GM12878 (cell line): ENCODE results near the gene CLNK. TPM values are rescaled to one million over a fixed set of nuclear protein-coding genes. Genes with fewer than 3 reads are reported as not detected.

Experiments
- ATAC-seq: fragments of 200-7000 bp; cut with Tn5 transposase; 3 replicates; pipeline ENCODE4 v1.9.1; 2020; ENCODE audit warnings: mild to moderate bottlenecking, moderate library complexity
- BruUV-seq: library from RNA; stranded (reverse); fragments of 400-500 nt; replicated peaks from 2 replicates; lab custom pipeline; 2021; lab: Mats Ljungman, UMichigan
- CTCF ChIA-PET: fragments of 300-600 bp; sonication (Branson Sonifier 250); formaldehyde crosslinking; extraction: SDS; loops from one replicate; lab custom pipeline; 2021; ENCODE audit warnings: inconsistent platforms; lab: Yijun Ruan, JAX
- POLR2A ChIA-PET: fragments of 350-600 bp; formaldehyde crosslinking; extraction: SDS; loops from one replicate; lab custom pipeline; 2021; ENCODE audit warnings: inconsistent platforms; lab: Charles Lee
- RAD21 ChIA-PET: fragments of 300-600 bp; sonication (Branson Sonifier 250); formaldehyde crosslinking; loops from one replicate; lab custom pipeline; 2023; ENCODE audit warnings: antibody characterized with exemption; ENCODE audit not compliant: unreplicated experiment; lab: Charles Lee
- SMC1A ChIA-PET: fragments of 300-600 bp; sonication (Branson Sonifier 250); formaldehyde crosslinking; loops from one replicate; lab custom pipeline; 2023; ENCODE audit not compliant: unreplicated experiment, uncharacterized antibody; lab: Charles Lee
- DNase-seq: peaks from one replicate; pipeline ENCODE4 v3.0.0-alpha.2; 2011; ENCODE audit warnings: low read depth, low spot score
- FAIRE-seq: peaks from 3 replicates; lab custom pipeline; 2011; peaks lifted over from hg19 to GRCh38; lab: Jason Lieb, UNC
- H2AFZ ChIP-seq: 2 replicates; pipeline ENCODE4 v1.6.0; 2011; ENCODE audit warnings: low read depth, low read length, control low read depth; ENCODE audit not compliant: control insufficient read depth
- H3K27ac ChIP-seq: 2 replicates; pipeline ENCODE4 v1.5.1; 2011; ENCODE audit warnings: control low read depth; ENCODE audit not compliant: control insufficient read depth, insufficient read depth
- H3K27me3 ChIP-seq, 2 experiments: replicated peaks in 1 of 2; 2 replicates each; pipeline versions ENCODE4 v1.6.0 to v1.6.1; 2011; ENCODE audit warnings: low read length in 1 of 2; ENCODE audit not compliant: control insufficient read depth in 2 of 2, insufficient read depth in 2 of 2
- H3K36me3 ChIP-seq, 2 experiments: 2 replicates each; pipeline ENCODE4 v1.5.1; 2011; ENCODE audit warnings: low read length in 1 of 2; ENCODE audit not compliant: control insufficient read depth in 2 of 2, insufficient read depth in 2 of 2
- H3K4me1 ChIP-seq: 2 replicates; pipeline ENCODE4 v1.6.1; 2011; ENCODE audit warnings: mild to moderate bottlenecking, low read length, moderate library complexity, mixed read lengths; ENCODE audit not compliant: control insufficient read depth, insufficient read depth
- H3K4me2 ChIP-seq: 2 replicates; pipeline ENCODE4 v1.6.0; 2011; ENCODE audit warnings: control low read depth; ENCODE audit not compliant: control insufficient read depth, insufficient read depth
- H3K4me3 ChIP-seq: fragments of 200-600 bp; sonication (generic); 2 replicates; pipeline ENCODE4 v1.5.1; 2016
- H3K79me2 ChIP-seq: 2 replicates; pipeline ENCODE4 v1.6.0; 2011; ENCODE audit warnings: low read length; ENCODE audit not compliant: control insufficient read depth, insufficient read depth
- H3K9ac ChIP-seq: 2 replicates; pipeline ENCODE4 v1.8.0; 2011; ENCODE audit warnings: low read length, control low read depth, mixed read lengths; ENCODE audit not compliant: control insufficient read depth, insufficient read depth
- H3K9me3 ChIP-seq: replicated peaks from 3 replicates; pipeline ENCODE4 v1.5.1; 2011; ENCODE audit warnings: mild to moderate bottlenecking, low read length; ENCODE audit not compliant: control insufficient read depth, insufficient read depth
- H4K20me1 ChIP-seq: 2 replicates; pipeline ENCODE4 v1.6.0; 2011; ENCODE audit not compliant: control insufficient read depth, insufficient read depth
- ATF7 ChIP-seq: fragments of 450-650 bp; IDR thresholded peaks from 2 replicates; pipeline ENCODE4 v1.6.1; 2016; ENCODE audit warnings: low read depth, mild to moderate bottlenecking
- HDGF ChIP-seq: fragments of 450-650 bp; IDR thresholded peaks from 2 replicates; pipeline ENCODE4 v1.6.1; 2016; ENCODE audit warnings: antibody characterized with exemption
- MEF2A ChIP-seq: IDR thresholded peaks from 2 replicates; pipeline ENCODE4 v1.6.1; 2011; ENCODE audit warnings: low read depth, mild to moderate bottlenecking, low read length, moderate library complexity; ENCODE audit not compliant: insufficient read depth
- NR2F1 ChIP-seq: fragments of 450-650 bp; conservative IDR thresholded peaks from 2 replicates; pipeline ENCODE4 v1.6.1; 2017; ENCODE audit warnings: mild to moderate bottlenecking
- NRF1 ChIP-seq: conservative IDR thresholded peaks from 2 replicates; pipeline ENCODE4 v1.6.1; 2011; ENCODE audit warnings: mild to moderate bottlenecking, low read depth, low read length, improper control_type of control experiment
- PAX5 ChIP-seq: IDR thresholded peaks from 2 replicates; pipeline ENCODE4 v1.6.1; 2011; ENCODE audit warnings: low read depth, low read length, borderline replicate concordance
- PAX8 ChIP-seq: fragments of 450-650 bp; IDR thresholded peaks from 2 replicates; pipeline ENCODE4 v1.6.1; 2017; ENCODE audit warnings: mild to moderate bottlenecking, moderate library complexity
- SKIL ChIP-seq: fragments of 450-650 bp; IDR thresholded peaks from 2 replicates; pipeline ENCODE4 v1.6.1; 2017; ENCODE audit warnings: mild to moderate bottlenecking, low read depth, inconsistent platforms; ENCODE audit not compliant: poor library complexity, severe bottlenecking
- SMAD1 ChIP-seq: fragments of 450-650 bp; IDR thresholded peaks from 2 replicates; pipeline ENCODE4 v1.6.1; 2018; ENCODE audit warnings: mild to moderate bottlenecking, low read depth; ENCODE audit not compliant: partially characterized antibody
- SRF ChIP-seq, 2 experiments: IDR thresholded peaks; 2 replicates each; pipeline ENCODE4 v1.6.1; 2011; ENCODE audit warnings: low read depth in 2 of 2, low read length in 2 of 2, mild to moderate bottlenecking in 1 of 2, moderate library complexity in 1 of 2
- ZNF217 ChIP-seq: fragments of 450-650 bp; IDR thresholded peaks from 2 replicates; pipeline ENCODE4 v1.6.1; 2017; ENCODE audit warnings: antibody characterized with exemption, mild to moderate bottlenecking
- WGBS: methylation state at CpG from one replicate; pipeline ENCODE4 v1.1.6; 2016; ENCODE audit warnings: low lambda C conversion rate; ENCODE audit not compliant: insufficient replicate concordance, insufficient coverage; ENCODE audit errors: missing lambda C conversion rate; 5-methylcytosine and 5-hydroxymethylcytosine counted together
- in situ Hi-C: fragments of 300-500 bp; cut with MboI; formaldehyde crosslinking; loops from 9 replicates; pipeline ENCODE4 v1.14.3; 2018; ENCODE audit warnings: mixed read lengths
- intact Hi-C: fragments of 100-400 bp; cut with micrococcal nuclease; formaldehyde crosslinking; loops from one replicate; pipeline ENCODE4 v1.14.2; 2022; ENCODE audit not compliant: unreplicated experiment
- polyA plus RNA-seq, 11 experiments: library from polyadenylated mRNA; depleted of rRNA in 4 of 11; unstranded in 6 of 11; stranded (reverse) in 5 of 11; fragments of >200 nt; fragmentation: Nextera tagmentation in 4 of 11; fragmentation: Illumina TruSeq in 1 of 11; extraction: Ambion mirVana in 4 of 11; extraction: Trizol in 1 of 11; gene quantifications; 1 replicate in 1 of 11; 2 replicates in 10 of 11; pipeline versions ENCODE4 v1.2.1 to v1.2.3, GENCODE V29; 2011 to 2016; ENCODE audit warnings: inconsistent platforms in 2 of 11, missing spikeins in 2 of 11, low read depth in 1 of 11
- total RNA-seq, 4 experiments: library from RNA; depleted of rRNA in 3 of 4; stranded (reverse); fragments of >200 nt in 3 of 4; fragmentation: Illumina TruSeq in 1 of 4; extraction: Trizol in 1 of 4; gene quantifications; 2 replicates each; pipeline versions ENCODE4 v1.2.1 to v1.2.3, GENCODE V29; 2013 to 2021
- TF ChIP-seq, protein P1 (sequence below): fragments of 450-650 bp; IDR thresholded peaks from 2 replicates; pipeline ENCODE4 v1.6.1; 2014; ENCODE audit warnings: mild to moderate bottlenecking

The CLNK gene
- total and polyA plus RNA-seq, 10 of the 15 experiments (the other 5 are each of a cell fraction or from before 2014, with no cell fraction given) = 2.1 to 14.3 (median 2.7) TPM

DNA sequence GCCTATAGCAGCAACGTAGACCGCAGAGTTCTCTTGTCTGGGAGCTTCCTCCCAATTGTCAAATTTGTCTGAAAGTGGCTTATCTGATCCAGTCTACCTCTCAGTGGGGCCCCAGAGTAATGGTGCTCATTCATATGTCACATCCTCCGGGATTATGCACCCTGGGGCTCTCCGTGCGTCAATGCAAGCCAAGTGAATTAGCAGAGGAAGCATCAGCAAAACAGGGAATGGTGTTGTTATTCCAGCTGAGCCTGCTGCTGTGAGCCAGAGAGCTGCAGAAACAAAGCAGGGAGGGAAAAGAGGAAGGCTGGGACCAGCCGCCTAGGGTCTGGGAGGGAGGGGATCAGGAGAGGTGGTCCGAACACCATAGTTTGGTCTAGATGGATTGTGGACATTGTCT, 95.2 kb downstream of the CLNK start:
- DNase-seq = no peak

More for the DNA sequence above, 95.2 kb downstream of the CLNK start:
- Histone ChIP-seq H3K4me1 (peaks cover 5% of the 10 kb centered on the region; the same call in 1 of the 2 replicates), H4K20me1 (no peaks in the 10 kb centered on the region), H2AFZ (no peak overlapping the region), H3K27ac (no peak overlapping the region), H3K4me3 (no peak overlapping the region), H3K9me3 (no peaks in the 10 kb centered on the region), H3K36me3 (no peaks in the 10 kb centered on the region), H3K9ac (no peak overlapping the region), H3K27me3 (no peaks in the 10 kb centered on the region), H3K79me2 (no peaks in the 10 kb centered on the region), H3K4me2 (no peak overlapping the region)
- intact Hi-C loops = no loop called here
- BruUV-seq = no TSS peak
- in situ Hi-C loops = no loop called here
- WGBS = 80% methylated on average over 7 of the region's 7 CpGs
- FAIRE-seq (no peak), ATAC-seq (no peak)
- ChIA-PET SMC1A (interaction anchor here (1.5 to 1.8 kb wide), 2 partner anchors 18 to 835 kb away, joined by 3 read pairs; no protein-coding TSS in a partner anchor), RAD21 (no interaction called here), POLR2A (no interaction called here), CTCF (interaction anchor here (1.0 to 2.0 kb wide), 2 partner anchors 8 to 10 kb away, joined by 5 read pairs; no protein-coding TSS in a partner anchor)
- TF ChIP-seq NRF1 (no peak), SRF (IDR thresholded peaks at IDR 0.05; ENCODE audit: low read depth in 2 of 2, low read length in 2 of 2) (no peak), ATF7 (no peak), PAX5 (no peak), PAX8 (no peak), SMAD1 (no peak), SKIL (no peak), NR2F1 (no peak), HDGF (no peak), ZNF217 (no peak), MEF2A (no peak)
- TF ChIP-seq, protein P1, sequence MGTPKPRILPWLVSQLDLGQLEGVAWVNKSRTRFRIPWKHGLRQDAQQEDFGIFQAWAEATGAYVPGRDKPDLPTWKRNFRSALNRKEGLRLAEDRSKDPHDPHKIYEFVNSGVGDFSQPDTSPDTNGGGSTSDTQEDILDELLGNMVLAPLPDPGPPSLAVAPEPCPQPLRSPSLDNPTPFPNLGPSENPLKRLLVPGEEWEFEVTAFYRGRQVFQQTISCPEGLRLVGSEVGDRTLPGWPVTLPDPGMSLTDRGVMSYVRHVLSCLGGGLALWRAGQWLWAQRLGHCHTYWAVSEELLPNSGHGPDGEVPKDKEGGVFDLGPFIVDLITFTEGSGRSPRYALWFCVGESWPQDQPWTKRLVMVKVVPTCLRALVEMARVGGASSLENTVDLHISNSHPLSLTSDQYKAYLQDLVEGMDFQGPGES = no peak
